H9 (cell line): ENCODE data around the gene CREB3L4. TPM values are rescaled to one million over a fixed set of nuclear protein-coding genes. Genes with fewer than 3 reads are reported as not detected.

Source experiments
- DNase-seq: peaks from one replicate; pipeline ENCODE4 v3.0.0-alpha.2; 2017
- H2AFZ ChIP-seq: one replicate; pipeline ENCODE4 v1.6.1; 2013; ENCODE audit warnings: mild to moderate bottlenecking, low read length, control low read depth, moderate library complexity
- H2AK5ac ChIP-seq: 2 replicates; pipeline ENCODE4 v1.6.1; 2013; ENCODE audit warnings: low read length, control low read depth, mixed read lengths; ENCODE audit not compliant: insufficient read length
- H2BK120ac ChIP-seq: one replicate; pipeline ENCODE4 v1.6.1; 2013; ENCODE audit warnings: low read depth, mild to moderate bottlenecking, low read length, control low read depth, inconsistent platforms; ENCODE audit not compliant: poor library complexity, severe bottlenecking
- H2BK12ac ChIP-seq: 2 replicates; pipeline ENCODE4 v1.6.1; 2013; ENCODE audit warnings: low read length, control low read depth, mixed read lengths, low read depth; ENCODE audit not compliant: insufficient read length
- H2BK15ac ChIP-seq: 2 replicates; pipeline ENCODE4 v1.6.1; 2013; ENCODE audit warnings: low read depth, low read length, control low read depth
- H2BK20ac ChIP-seq: one replicate; pipeline ENCODE4 v1.6.1; 2013; ENCODE audit warnings: low read depth, mild to moderate bottlenecking, low read length, control low read depth, inconsistent platforms; ENCODE audit not compliant: poor library complexity, severe bottlenecking
- H2BK5ac ChIP-seq: 2 replicates; pipeline ENCODE4 v1.6.1; 2013; ENCODE audit warnings: low read length, control low read depth, mixed read lengths; ENCODE audit not compliant: insufficient read length
- H3K14ac ChIP-seq: 2 replicates; pipeline ENCODE4 v1.6.1; 2013; ENCODE audit warnings: low read length, control low read depth; ENCODE audit not compliant: insufficient read depth
- H3K18ac ChIP-seq: 2 replicates; pipeline ENCODE4 v1.6.1; 2013; ENCODE audit warnings: low read depth, mild to moderate bottlenecking, mixed read lengths, low read length, control low read depth; ENCODE audit not compliant: insufficient read length
- H3K23ac ChIP-seq: 2 replicates; pipeline ENCODE4 v1.6.1; 2013; ENCODE audit warnings: low read length, control low read depth, mixed read lengths, low read depth; ENCODE audit not compliant: insufficient read length
- H3K23me2 ChIP-seq: 2 replicates; pipeline ENCODE4 v1.6.1; 2013; ENCODE audit warnings: low read depth, mild to moderate bottlenecking, mixed read lengths, low read length, control low read depth; ENCODE audit not compliant: insufficient read length, poor library complexity, severe bottlenecking
- H3K27ac ChIP-seq: 2 replicates; pipeline ENCODE4 v1.5.1; 2013; ENCODE audit warnings: low read length, control low read depth, mixed read lengths, low read depth; ENCODE audit not compliant: insufficient read length
- H3K27me3 ChIP-seq: 2 replicates; pipeline ENCODE4 v1.6.1; 2013; ENCODE audit warnings: low read length, control low read depth, inconsistent platforms; ENCODE audit not compliant: insufficient read depth
- H3K4ac ChIP-seq: 2 replicates; pipeline ENCODE4 v1.6.1; 2013; ENCODE audit warnings: low read depth, mild to moderate bottlenecking, control low read depth, inconsistent platforms, low read length, moderate library complexity
- H3K4me1 ChIP-seq: 2 replicates; pipeline ENCODE4 v1.6.1; 2013; ENCODE audit warnings: low read length, control low read depth, inconsistent platforms; ENCODE audit not compliant: insufficient read depth
- H3K4me2 ChIP-seq: 2 replicates; pipeline ENCODE4 v1.6.1; 2013; ENCODE audit warnings: low read length, control low read depth, mixed read lengths; ENCODE audit not compliant: insufficient read length, insufficient read depth
- H3K56ac ChIP-seq: 2 replicates; pipeline ENCODE4 v1.6.1; 2013; ENCODE audit warnings: low read depth, mild to moderate bottlenecking, mixed read lengths, low read length, control low read depth; ENCODE audit not compliant: insufficient read length
- H3K79me1 ChIP-seq: 2 replicates; pipeline ENCODE4 v1.6.1; 2013; ENCODE audit warnings: low read depth, mild to moderate bottlenecking, moderate library complexity, low read length, control low read depth, inconsistent platforms; ENCODE audit not compliant: insufficient read depth, poor library complexity, severe bottlenecking
- H3K79me2 ChIP-seq: 2 replicates; pipeline ENCODE4 v1.6.1; 2013; ENCODE audit warnings: low read length, control low read depth, inconsistent platforms; ENCODE audit not compliant: insufficient read depth
- H3K9ac ChIP-seq: 2 replicates; pipeline ENCODE4 v1.6.1; 2013; ENCODE audit warnings: low read length, control low read depth, mixed read lengths; ENCODE audit not compliant: insufficient read length; ENCODE audit errors: extremely low read depth
- H3K9me3 ChIP-seq: one replicate; pipeline ENCODE4 v1.6.1; 2013; ENCODE audit warnings: low read depth, low read length, inconsistent platforms; ENCODE audit not compliant: control insufficient read depth
- H3T11ph ChIP-seq: one replicate; pipeline ENCODE4 v1.6.1; 2013; ENCODE audit warnings: mild to moderate bottlenecking, low read length, control low read depth, inconsistent platforms
- H4K20me1 ChIP-seq: one replicate; pipeline ENCODE4 v1.6.1; 2013; ENCODE audit not compliant: control insufficient read depth, insufficient read length, insufficient read depth
- H4K5ac ChIP-seq: 2 replicates; pipeline ENCODE4 v1.6.1; 2013; ENCODE audit warnings: low read depth, mild to moderate bottlenecking, mixed read lengths, low read length, control low read depth; ENCODE audit not compliant: insufficient read length
- H4K8ac ChIP-seq: replicated peaks from 2 replicates; pipeline ENCODE4 v1.6.1; 2013; ENCODE audit warnings: low read length, control low read depth, mixed read lengths, low read depth; ENCODE audit not compliant: insufficient read length
- H4K91ac ChIP-seq: 2 replicates; pipeline ENCODE4 v1.6.1; 2013; ENCODE audit warnings: low read depth, mild to moderate bottlenecking, moderate library complexity, mixed read lengths, low read length, control low read depth; ENCODE audit not compliant: insufficient read length
- H3K27ac Mint-ChIP-seq, 3 experiments: 2 replicates in 2 of 3; 3 replicates in 1 of 3; pipeline ENCODE4 v1.8.0; 2020 to 2021; ENCODE audit warnings: mixed read lengths in 3 of 3, mild to moderate bottlenecking in 1 of 3, moderate library complexity in 1 of 3
- H3K27me3 Mint-ChIP-seq: 2 replicates; pipeline ENCODE4 v1.8.0; 2021; ENCODE audit warnings: low read depth, mild to moderate bottlenecking, moderate library complexity, mixed read lengths
- H3K36me3 Mint-ChIP-seq, 3 experiments: 2 replicates in 2 of 3; 3 replicates in 1 of 3; pipeline ENCODE4 v1.8.0; 2020 to 2021; ENCODE audit warnings: low read depth in 3 of 3, mixed read lengths in 3 of 3; ENCODE audit not compliant: insufficient read depth in 1 of 3
- H3K4me1 Mint-ChIP-seq, 2 experiments: 2 replicates each; pipeline ENCODE4 v1.8.0; 2020; ENCODE audit warnings: mixed read lengths in 2 of 2
- H3K4me3 Mint-ChIP-seq, 2 experiments: 2 replicates in 1 of 2; 3 replicates in 1 of 2; pipeline ENCODE4 v1.8.0; 2020 to 2021; ENCODE audit warnings: mild to moderate bottlenecking in 2 of 2, mixed read lengths in 2 of 2, moderate library complexity in 1 of 2
- H3K9me3 Mint-ChIP-seq, 2 experiments: 2 replicates in 1 of 2; 3 replicates in 1 of 2; pipeline ENCODE4 v1.8.0; 2020; ENCODE audit warnings: mild to moderate bottlenecking in 2 of 2, mixed read lengths in 2 of 2, moderate library complexity in 1 of 2
- WGBS: extraction: QIAGEN DNeasy Blood & Tissue Kit; methylation state at CpG from one replicate; pipeline ENCODE4 v1.1.7; 2013; ENCODE audit warnings: missing lambda C conversion rate, low lambda C conversion rate, mixed read lengths; ENCODE audit not compliant: insufficient read length; ENCODE audit errors: extremely low coverage; 5-methylcytosine and 5-hydroxymethylcytosine counted together
- total RNA-seq: library from RNA; stranded (reverse); gene quantifications from 2 replicates; pipeline ENCODE4 v1.2.1, GENCODE V29; 2021
- TF ChIP-seq, protein P1 (sequence below): fragments of 200-600 bp; sonication (generic); conservative IDR thresholded peaks from 3 replicates; pipeline ENCODE4 v1.8.0; 2021; ENCODE audit warnings: antibody characterized with exemption, mild to moderate bottlenecking

The CREB3L4 gene
- total RNA-seq, 1 experiment from 2014 or later = 27.6 TPM

GRCh38 chr1:153976819-153977249 is 9.1 kb downstream of the CREB3L4 start:
- no peak overlapping the region for H2BK120ac ChIP-seq
- H3K79me1 ChIP-seq = no peaks in the 10 kb centered on the region
- no peak overlapping the region for H2AFZ ChIP-seq
- no peak for DNase-seq
- H3K56ac ChIP-seq = no peak overlapping the region
- H3K4me1 ChIP-seq = no peaks in the 10 kb centered on the region
- no peaks in the 10 kb centered on the region for H3K27me3 Mint-ChIP-seq
- TF ChIP-seq, protein P1, sequence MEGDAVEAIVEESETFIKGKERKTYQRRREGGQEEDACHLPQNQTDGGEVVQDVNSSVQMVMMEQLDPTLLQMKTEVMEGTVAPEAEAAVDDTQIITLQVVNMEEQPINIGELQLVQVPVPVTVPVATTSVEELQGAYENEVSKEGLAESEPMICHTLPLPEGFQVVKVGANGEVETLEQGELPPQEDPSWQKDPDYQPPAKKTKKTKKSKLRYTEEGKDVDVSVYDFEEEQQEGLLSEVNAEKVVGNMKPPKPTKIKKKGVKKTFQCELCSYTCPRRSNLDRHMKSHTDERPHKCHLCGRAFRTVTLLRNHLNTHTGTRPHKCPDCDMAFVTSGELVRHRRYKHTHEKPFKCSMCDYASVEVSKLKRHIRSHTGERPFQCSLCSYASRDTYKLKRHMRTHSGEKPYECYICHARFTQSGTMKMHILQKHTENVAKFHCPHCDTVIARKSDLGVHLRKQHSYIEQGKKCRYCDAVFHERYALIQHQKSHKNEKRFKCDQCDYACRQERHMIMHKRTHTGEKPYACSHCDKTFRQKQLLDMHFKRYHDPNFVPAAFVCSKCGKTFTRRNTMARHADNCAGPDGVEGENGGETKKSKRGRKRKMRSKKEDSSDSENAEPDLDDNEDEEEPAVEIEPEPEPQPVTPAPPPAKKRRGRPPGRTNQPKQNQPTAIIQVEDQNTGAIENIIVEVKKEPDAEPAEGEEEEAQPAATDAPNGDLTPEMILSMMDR = no peak
- H2BK15ac ChIP-seq = no peak overlapping the region
- H4K20me1 ChIP-seq = no peaks in the 10 kb centered on the region
- no peak overlapping the region for H3K4ac ChIP-seq
- H3K9me3 Mint-ChIP-seq = no peaks in the 10 kb centered on the region
- H3K27ac Mint-ChIP-seq = peak overlapping the region; percentile 91 to 96 (median 96); a peak in 6 of 7 replicates
- H3K27me3 ChIP-seq = no peaks in the 10 kb centered on the region
- H3K79me2 ChIP-seq = no peaks in the 10 kb centered on the region
- H3K4me3 Mint-ChIP-seq = peak overlapping the region; percentile 95 to 99
- H3K23ac ChIP-seq = no peak overlapping the region
- WGBS = no CpG with 5 or more reads among the region's 16 CpGs
- H2BK12ac ChIP-seq = no peak overlapping the region
- peak overlapping the region; percentile 17; the same call in 1 of the 2 replicates for H3K14ac ChIP-seq
- peaks cover 19 to 29% of the 10 kb centered on the region in 2 experiments for H3K4me1 Mint-ChIP-seq
- no peak overlapping the region for H4K8ac ChIP-seq
- peaks cover 9% of the 10 kb centered on the region for H3K23me2 ChIP-seq
- peak overlapping the region; percentile 74 for H3K9ac ChIP-seq
- no peak overlapping the region for H4K91ac ChIP-seq
- no peak overlapping the region for H3T11ph ChIP-seq
- peak overlapping the region; percentile 94 for H3K4me2 ChIP-seq
- H3K27ac ChIP-seq = no peak overlapping the region
- peaks cover 25 to 70% (median 53%) of the 10 kb centered on the region in 3 experiments for H3K36me3 Mint-ChIP-seq
- no peak overlapping the region for H2BK5ac ChIP-seq
- H2BK20ac ChIP-seq = no peak overlapping the region
- H3K18ac ChIP-seq = no peak overlapping the region
- no peak overlapping the region for H4K5ac ChIP-seq
- no peaks in the 10 kb centered on the region for H3K9me3 ChIP-seq
- H2AK5ac ChIP-seq = no peak overlapping the region
